ENCODE measurements around the gene DUSP21.
"Not testable (repeated sequence)": the region's sequence is repeated elsewhere in the genome, so short reads cannot be mapped to it uniquely, and the experiment has no call there.

The DUSP21 gene

DNA sequence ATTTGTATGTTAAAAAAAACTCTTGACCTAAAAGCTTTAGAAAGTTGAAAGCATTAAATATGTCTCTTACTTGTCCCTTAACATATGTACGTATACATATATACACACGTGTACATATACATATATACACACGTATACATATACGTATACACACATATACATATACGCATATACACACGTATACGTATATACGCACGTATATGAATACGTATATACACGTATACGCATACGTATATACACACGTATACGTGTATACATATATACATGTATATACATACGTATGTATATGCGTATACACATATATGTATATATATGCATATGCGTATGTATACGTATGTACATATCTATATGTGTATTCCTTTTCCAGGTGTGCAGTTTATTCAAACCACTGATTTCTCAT lies 32.9 kb downstream of the DUSP21 start:
- no peak for DNase-seq

DNA sequence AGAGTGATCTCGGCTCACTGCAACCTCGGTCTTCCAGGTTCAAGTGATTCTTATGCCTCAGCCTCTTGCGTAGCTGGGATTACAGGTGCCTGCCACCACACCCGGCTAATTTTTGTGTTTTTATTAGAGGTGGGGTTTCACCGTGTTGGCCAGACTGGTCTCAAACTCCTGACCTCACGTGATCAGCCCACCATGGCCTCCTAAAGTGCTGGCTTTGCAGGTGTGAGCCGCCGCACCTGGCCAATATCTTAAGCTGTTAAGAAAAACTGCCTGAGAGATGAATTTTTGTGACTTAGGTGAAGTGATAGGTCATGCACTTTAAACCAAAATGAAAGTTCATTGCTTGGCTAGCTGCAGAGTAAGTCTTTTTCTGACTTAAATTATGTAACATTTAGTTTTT lies 35.0 kb downstream of the DUSP21 start:
- no peak for DNase-seq

DNA sequence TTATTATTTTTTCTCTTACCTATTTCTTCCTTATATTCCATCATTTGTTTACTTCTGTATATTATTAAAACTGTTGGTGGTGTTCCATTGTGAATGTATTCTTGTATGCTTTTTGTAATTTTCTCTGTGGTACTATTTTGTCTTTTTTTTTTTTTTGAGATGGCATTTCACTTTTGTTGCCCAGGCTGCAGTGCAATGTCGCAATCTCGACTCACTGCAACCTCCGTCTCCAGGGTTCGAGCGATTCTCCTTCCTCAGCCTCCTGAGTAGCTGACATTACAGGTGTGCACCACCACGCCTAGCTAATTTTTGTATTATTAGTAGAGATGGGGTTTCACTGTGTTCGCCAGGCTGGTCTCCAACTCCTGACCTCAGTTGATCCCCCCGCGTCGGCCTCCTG lies 37.7 kb downstream of the DUSP21 start:
- DNase-seq: no peak

DNA sequence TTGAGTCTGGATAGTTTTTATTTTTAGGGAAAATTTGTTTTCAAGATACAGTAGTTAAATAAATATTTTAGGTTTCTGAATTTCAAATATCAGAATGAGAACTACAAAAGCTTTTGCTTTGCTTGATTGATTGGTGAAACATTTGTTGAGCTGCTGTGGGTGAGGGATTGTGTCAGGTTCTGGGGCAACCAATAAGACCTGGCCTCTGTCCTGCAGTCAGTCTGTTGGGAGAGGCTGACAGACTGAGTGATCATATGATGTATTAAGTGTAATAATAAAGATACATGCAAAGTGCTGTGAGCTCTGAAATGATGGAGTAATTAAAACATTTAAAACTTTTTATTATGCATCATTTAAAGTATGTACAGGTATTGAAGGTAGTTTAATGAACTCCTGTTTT lies 38.8 kb downstream of the DUSP21 start:
- DNase-seq: no peak

DNA sequence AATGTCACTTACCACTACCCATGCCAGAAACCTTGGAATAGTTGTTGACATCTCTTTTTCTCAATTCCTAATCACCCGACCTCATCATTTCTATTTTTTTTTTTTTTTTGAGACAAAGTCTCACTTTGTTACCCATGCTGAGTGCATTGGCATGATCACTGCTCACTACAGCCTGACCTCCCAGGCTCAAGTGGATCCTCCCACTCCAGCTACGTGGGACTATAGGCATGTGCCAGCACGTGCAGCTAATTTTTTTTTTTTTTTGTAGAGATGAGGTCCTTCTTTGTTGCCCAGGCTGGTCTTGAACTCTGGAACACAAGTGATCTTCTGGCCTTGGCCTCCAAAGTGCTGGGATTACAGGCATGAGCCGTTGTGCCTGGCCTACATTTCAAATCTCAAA lies 41.1 kb downstream of the DUSP21 start:
- DNase-seq: no peak

DNA sequence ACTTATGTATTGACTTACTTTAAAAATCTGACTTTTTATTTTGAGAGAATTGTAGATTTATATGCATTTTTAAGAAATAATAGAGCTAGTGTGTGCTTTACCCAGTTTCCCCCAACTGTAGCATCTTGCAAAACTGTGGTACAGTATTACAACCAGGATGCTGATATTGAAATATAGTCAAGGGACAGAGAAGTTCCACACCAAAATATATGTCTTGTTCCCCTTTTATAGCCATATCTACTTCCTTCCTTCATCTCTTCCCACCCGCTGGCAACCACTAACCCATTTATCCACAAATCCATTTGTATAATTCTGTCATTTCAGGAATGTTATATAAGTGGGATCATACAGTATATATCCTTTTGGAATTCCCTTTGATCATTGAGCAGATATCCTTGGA lies 46.0 kb downstream of the DUSP21 start:
- DNase-seq: no peak

DNA sequence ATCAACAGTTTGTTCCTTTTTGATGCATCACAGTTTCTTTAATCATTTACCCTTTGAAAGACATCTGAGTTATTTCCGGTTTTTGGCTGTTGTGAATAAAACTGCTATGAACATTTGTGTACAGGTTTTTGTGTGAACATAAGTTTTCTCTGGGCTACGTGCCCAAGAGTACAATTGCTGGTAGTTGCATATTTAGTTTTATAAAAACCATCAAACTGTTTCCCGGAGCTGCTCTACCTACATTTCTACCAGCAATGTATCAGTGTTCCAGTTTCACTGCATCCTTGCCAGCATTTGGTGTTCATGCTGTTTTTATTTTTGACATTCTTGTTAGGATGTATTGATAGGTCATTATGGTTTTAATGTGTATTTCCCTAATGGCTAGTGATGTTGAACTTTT lies 46.4 kb downstream of the DUSP21 start:
- DNase-seq: no peak

DNA sequence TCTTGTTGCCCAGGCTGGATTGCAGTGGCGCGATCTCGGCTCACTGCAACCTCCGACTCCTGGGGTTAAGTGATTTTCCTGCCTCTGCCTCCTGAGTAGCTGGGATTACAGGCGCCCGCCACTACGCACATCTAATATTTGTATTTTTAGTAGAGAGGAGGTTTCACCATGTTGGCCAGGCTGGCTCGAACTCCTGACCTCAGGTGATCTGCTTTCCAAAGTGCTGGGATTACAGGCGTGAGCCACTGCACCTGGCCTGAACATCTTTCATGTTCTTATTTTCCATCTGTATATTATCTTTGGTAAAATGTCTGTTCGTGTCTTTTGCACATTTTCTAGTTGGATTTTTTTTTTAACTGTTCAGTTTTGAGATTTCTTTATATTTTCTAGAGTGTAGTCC lies 46.9 kb downstream of the DUSP21 start:
- not testable (repeated sequence) for DNase-seq

DNA sequence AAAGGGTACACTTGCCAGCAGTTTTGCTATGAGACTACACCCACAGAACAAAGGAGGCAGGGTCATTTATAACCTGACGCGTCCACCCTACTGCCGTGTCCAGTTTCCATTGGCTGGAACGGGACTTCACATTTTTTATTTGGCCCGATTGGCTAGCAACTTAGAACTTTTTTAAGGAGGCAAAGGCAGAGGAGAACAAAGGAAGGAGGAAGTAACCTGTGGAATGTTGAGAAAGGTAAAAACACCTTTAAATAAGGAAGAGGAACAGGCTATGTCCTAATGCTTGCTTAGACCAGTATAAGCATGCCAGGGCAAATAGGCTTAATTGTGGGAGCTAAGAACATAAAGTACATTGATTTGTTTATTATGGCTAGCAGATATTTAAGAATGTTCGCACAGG lies 47.8 kb downstream of the DUSP21 start:
- no peak for DNase-seq

Data from NCI-H1436 treated with DMSO at 0.1 percent for 48 hours (cell line).